HG02588 (cell line): ENCODE measurements around the gene ROM1.
"Not testable (repeated sequence)": the region's sequence is repeated elsewhere in the genome, so short reads cannot be mapped to it uniquely, and the experiment has no call there.

ENCODE experiments used
- ATAC-seq: cut with Tn5 transposase; IDR thresholded peaks from one replicate; pipeline ENCODE4 v1.9.1; 2021; ENCODE audit warnings: mild to moderate bottlenecking, moderate library complexity; ENCODE audit not compliant: unreplicated experiment

ROM1 gene

DNA sequence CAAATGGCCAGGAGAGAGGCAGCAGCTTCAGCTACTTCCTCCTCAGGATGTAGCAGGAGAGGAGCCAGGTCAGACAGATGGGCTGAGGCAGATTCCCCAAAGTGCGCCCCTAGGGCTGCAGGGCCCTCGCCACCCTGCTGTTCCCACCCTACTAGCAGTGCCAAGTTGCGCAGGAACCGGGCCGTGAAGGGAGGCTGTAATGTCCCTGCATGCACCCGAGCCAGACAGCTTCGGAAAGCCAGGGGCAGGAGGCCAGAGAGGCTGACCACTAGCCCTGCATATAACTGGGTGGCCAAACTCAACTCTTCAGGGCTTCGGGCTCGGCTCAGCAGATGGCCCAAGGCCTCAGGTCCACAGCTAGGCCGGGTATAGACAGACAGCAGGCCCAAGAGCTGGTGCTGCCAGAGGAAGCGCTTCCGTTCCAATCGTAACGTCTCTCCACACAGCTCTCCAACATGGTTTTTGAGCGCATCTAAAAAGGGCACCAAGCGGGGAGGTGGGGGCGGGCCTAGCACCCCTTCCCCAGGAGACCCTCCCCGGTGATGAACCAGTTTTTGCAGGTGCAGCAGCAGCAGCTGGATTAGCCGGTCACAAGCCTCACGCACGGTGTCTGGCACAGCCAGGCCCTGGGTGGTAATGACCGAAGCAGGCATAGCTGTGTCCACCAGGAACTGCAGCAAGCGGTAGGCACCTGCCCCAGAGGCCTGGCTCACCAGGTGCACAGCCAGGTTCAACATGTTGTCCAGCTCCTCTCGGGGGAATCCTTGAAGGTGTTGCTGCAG, 35.3 kb downstream of the ROM1 start:
- ATAC-seq = no peak

DNA sequence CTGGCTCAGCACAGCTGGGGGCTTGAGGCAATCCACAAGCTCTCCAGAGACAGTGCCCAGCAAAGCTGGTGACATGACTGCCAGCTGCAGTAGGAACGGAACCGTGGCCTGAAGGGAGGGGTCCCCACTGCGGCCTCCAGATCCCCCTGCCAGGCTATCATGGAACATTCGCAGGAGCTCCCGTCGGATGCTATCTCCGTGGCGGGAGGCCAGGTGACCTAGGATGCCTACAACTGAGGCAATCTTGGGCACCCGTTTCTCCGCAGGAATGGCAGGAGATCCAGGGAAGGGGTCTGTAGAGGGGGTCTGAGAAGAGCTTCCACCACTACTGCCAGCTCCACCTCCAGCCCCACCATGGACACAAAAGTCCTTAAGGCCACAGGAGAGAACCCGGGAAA, 35.9 kb downstream of the ROM1 start:
- ATAC-seq = no peak

DNA sequence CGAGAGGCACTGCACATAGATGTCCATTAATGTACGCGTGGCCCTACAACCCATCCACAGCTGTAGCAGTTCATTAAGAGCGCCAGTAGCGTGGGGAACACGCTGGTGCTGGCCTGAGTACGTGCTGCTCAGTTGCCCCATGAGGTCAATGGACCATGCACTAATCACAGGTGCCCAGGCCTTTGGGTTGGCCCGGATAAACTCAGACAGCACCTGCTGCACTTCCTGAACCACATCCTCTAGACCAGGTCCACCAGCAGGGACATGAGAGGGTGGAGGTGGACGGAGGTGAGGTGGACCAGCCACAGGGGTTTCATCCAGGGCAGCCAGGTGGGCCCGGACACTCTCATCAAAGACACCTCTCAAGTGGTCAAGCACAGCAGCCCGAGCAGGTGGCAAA, 36.4 kb downstream of the ROM1 start:
- no peak for ATAC-seq

DNA sequence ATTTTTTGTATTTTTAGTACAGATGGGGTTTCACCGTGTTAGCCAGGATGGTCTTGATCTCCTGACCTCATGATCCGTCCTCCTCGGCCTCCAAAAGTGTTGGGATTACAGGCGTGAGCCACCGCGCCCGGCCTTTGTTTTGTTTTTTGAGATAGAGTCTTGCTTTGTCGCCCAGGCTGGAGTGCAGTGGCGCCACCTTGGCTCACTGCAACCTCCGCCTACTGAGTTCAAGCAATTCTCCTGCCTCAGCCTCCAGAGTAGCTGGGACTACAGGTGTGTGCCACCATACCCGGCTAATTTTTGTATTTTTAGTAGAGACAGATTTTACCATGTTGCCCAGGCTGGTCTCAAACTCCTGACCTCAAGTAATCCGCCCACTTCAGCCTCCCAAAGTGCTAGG, 37.2 kb downstream of the ROM1 start:
- not testable (repeated sequence) for ATAC-seq

DNA sequence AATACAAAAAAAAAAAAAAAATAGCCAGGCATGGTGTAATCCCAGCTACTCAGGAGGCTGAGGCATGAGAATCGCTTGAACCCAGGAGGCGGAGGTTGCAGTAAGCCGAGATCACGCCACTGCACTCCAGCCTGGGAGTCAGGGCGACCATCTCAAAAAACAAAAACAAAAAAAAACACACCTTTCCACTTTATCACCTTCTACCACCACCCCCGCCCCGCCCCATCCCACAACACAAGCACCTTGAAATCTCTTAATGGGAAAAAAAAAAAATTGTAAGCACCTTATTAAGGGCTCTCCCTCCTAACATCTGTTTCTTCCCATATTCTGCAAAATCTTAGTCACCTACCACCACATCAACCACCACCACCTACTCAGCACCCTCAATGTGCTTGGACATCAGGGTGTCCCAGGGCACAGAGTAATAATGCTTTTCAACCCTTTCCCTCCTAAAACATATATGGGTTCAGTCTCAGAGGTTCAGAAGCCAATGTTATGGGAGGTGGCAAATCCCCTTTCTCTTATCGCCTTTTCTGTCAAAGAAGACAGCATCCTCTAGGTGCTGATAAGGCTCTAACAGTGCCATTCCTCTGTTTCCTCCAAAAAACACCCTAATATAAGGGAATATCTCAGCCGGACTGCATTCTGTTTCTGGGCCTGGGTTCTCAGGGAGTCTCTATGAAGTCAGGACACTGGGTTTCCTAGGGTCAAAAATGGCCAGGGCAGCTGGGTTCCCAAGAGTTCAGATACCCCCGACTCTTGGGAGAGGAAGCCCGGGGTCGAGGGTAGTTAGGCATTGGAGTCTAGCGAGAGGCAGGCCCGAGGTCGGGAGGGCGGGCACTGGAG, 39.3 kb downstream of the ROM1 start:
- ATAC-seq = no peak

DNA sequence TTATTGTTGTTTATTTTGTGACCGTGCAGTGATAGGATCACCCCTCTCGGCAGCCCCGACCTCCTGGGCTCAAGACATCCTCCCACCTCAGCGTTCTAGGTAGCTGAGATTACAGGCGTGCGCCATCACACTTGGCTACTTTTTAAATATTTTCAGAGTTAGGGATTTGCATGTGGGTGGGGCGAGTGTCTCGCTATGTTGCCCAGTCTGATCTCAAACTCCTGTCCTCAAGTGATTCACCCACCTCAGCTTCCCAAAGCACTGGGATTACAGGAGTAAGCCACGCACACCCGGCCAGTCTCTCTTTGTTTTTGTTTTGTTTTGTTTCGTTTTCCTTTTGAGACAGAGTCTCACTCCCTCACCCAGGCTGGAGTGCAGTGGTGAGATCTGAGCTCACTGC, 41.2 kb downstream of the ROM1 start:
- ATAC-seq = no peak

DNA sequence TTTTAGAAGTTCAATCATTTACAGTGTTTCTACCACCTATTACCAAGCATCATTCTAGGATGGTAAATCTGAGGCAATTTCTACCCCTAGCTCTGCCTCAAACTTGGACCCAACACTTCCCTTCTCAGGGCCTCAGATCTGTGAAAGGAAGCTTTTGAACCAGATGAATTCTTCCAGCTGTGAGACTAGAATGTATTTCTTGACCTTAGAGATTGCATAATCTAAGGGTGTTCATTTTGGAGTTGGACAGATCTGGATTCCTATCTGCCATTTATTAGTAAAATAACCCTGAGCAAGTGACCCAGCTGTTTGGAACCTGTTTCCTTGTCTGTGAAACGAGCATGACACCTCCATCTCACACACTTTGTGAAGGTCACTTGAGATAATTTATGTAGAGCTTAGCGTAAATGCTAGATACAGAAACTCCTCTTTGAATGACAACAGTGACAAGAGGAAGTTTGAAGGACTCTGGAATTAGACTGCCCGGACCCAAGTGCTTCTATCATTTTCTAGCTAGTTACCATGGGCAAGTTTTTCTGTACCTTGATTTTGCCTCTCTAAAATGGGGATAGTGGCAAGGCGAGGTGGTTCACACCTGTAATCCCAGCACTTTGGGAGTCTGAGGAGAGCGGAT, 43.9 kb downstream of the ROM1 start:
- ATAC-seq = no peak

DNA sequence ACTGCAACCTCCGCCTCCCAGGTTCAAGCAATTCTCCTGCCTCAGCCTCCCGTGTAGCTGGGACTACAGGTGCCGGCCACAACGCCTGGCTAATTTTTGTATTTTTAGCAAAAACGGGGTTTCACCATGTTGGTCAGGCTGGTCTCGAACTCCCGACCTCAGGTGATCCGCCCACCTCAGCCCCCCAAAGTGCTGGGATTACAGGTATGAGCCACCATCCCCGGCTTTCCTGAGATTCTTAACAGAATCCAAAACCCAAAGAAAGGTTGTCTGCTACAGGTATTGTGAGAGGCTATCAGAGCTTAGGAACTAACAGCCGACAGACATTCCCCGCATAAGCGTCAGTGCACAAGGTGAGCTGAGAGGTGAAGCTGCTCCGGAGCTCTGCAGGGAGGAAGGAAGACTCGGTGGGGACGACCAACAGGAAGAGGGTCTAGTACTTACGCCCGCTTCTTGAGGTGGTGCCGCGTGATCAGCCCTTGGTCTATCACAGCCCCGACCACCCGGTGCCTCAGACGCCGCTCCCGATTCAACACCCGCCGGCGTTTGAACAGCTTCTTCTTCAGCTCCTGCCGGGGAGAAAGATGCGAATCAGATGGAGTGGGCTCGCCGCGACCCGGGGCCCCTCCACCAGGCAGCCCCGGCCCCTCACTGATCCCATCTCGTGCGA, 51.5 kb downstream of the ROM1 start:
- ATAC-seq = no peak
